ENCODE data around the gene MTA1. TPM values are rescaled to one million over a fixed set of nuclear protein-coding genes. Genes with fewer than 3 reads are reported as not detected.

MTA1 gene
- total RNA-seq, 2 experiments from 2014 or later = 98.5 to 103 TPM

GRCh38 chr14:105471297-105471821 lies 51.7 kb downstream of the MTA1 start:
- Mint-ChIP-seq H3K4me3 (no peak overlapping the region), H3K4me1 (peaks cover 7% of the 10 kb centered on the region), H3K9me3 (no peaks in the 10 kb centered on the region), H3K27me3 (peaks cover 12% of the 10 kb centered on the region), H3K36me3 (ENCODE audit: low read depth) (no peaks in the 10 kb centered on the region), H3K27ac (no peak overlapping the region)
- DNase-seq = no peak
- CTCF ChIA-PET = interaction anchor here (1.2 to 2.7 kb wide), 3 partner anchors 9 to 18 kb away, joined by 4 to 12 read pairs (median 7); no protein-coding TSS in a partner anchor
- POLR2A ChIA-PET = interaction anchor here (0.7 to 4.1 kb wide), 3 partner anchors 10 to 20 kb away, joined by 3 to 15 read pairs (median 7); no protein-coding TSS in a partner anchor

- Mint-ChIP-seq H3K27me3 (peaks cover 16% of the 10 kb centered on the region), H3K36me3 (ENCODE audit: low read depth) (no peaks in the 10 kb centered on the region), H3K4me3 (no peak overlapping the region), H3K9me3 (no peaks in the 10 kb centered on the region), H3K27ac (no peak overlapping the region), H3K4me1 (peaks cover 7% of the 10 kb centered on the region)
- ChIA-PET CTCF (interaction anchor here (1.2 to 2.7 kb wide), 3 partner anchors 9 to 18 kb away, joined by 4 to 12 read pairs (median 7); no protein-coding TSS in a partner anchor), POLR2A (interaction anchor here (1.6 to 4.1 kb wide), 2 partner anchors 10 to 20 kb away, joined by 7 to 15 read pairs; no protein-coding TSS in a partner anchor)
- no peak for DNase-seq
These were observed 52.3 kb downstream of the MTA1 start for GRCh38 chr14:105471823-105472485.

GRCh38 chr14:105472486-105472991 lies 52.9 kb downstream of the MTA1 start:
- POLR2A ChIA-PET = interaction anchor here (1.6 to 4.1 kb wide), 2 partner anchors 9 to 19 kb away, joined by 7 to 15 read pairs; no protein-coding TSS in a partner anchor
- no peak for DNase-seq
- Mint-ChIP-seq H3K27ac (no peak overlapping the region), H3K4me1 (peaks cover 11% of the 10 kb centered on the region), H3K27me3 (peaks cover 22% of the 10 kb centered on the region), H3K4me3 (no peak overlapping the region), H3K36me3 (ENCODE audit: low read depth) (peaks cover 5% of the 10 kb centered on the region), H3K9me3 (no peaks in the 10 kb centered on the region)
- CTCF ChIA-PET = interaction anchor here (1.2 to 2.7 kb wide), 3 partner anchors 8 to 17 kb away, joined by 4 to 12 read pairs (median 7); no protein-coding TSS in a partner anchor

- ChIA-PET POLR2A (interaction anchor here (1.5 to 4.1 kb wide), 3 partner anchors 9 to 19 kb away, joined by 7 to 15 read pairs (median 7); no protein-coding TSS in a partner anchor), CTCF (interaction anchor here (1.6 kb wide), 1 partner anchor 17 kb away, joined by 5 read pairs; no protein-coding TSS in a partner anchor)
- peak overlapping the region; percentile 27 for H3K4me3 Mint-ChIP-seq
- peaks cover 22% of the 10 kb centered on the region for H3K27me3 Mint-ChIP-seq
- peaks cover 5% of the 10 kb centered on the region for H3K36me3 Mint-ChIP-seq (ENCODE audit: low read depth)
- DNase-seq = no peak
- H3K9me3 Mint-ChIP-seq = no peaks in the 10 kb centered on the region
- no peak overlapping the region for H3K27ac Mint-ChIP-seq
- H3K4me1 Mint-ChIP-seq = peaks cover 11% of the 10 kb centered on the region
These were observed 53.5 kb downstream of the MTA1 start for GRCh38 chr14:105473033-105473676.

GRCh38 chr14:105473677-105474482 lies 54.3 kb downstream of the MTA1 start:
- CTCF ChIA-PET = interaction anchor here (1.6 kb wide), 1 partner anchor 16 kb away, joined by 5 read pairs; no protein-coding TSS in a partner anchor
- no peaks in the 10 kb centered on the region for H3K9me3 Mint-ChIP-seq
- no peak overlapping the region for H3K27ac Mint-ChIP-seq
- POLR2A ChIA-PET = interaction anchor here (1.5 to 4.1 kb wide), 2 partner anchors 8 to 16 kb away, joined by 7 to 15 read pairs; no protein-coding TSS in a partner anchor
- peak; percentile 84 for DNase-seq
- H3K27me3 Mint-ChIP-seq = peaks cover 22% of the 10 kb centered on the region
- H3K4me3 Mint-ChIP-seq = peak overlapping the region; percentile 71
- peaks cover 5% of the 10 kb centered on the region for H3K36me3 Mint-ChIP-seq (ENCODE audit: low read depth)
- H3K4me1 Mint-ChIP-seq = peaks cover 11% of the 10 kb centered on the region

- DNase-seq = peak; percentile 44
- ChIA-PET POLR2A (interaction anchor here (1.5 kb wide), 1 partner anchor 15 kb away, joined by 7 read pairs; no protein-coding TSS in a partner anchor), CTCF (interaction anchor here (1.6 kb wide), 1 partner anchor 15 kb away, joined by 5 read pairs; no protein-coding TSS in a partner anchor)
- H3K9me3 Mint-ChIP-seq = no peaks in the 10 kb centered on the region
- H3K27me3 Mint-ChIP-seq = peaks cover 27% of the 10 kb centered on the region
- H3K4me3 Mint-ChIP-seq = peak within 1 kb of the TSS; percentile 71
- peaks cover 11% of the 10 kb centered on the region for H3K4me1 Mint-ChIP-seq
- peaks cover 5% of the 10 kb centered on the region for H3K36me3 Mint-ChIP-seq (ENCODE audit: low read depth)
- no peak within 1 kb of the TSS for H3K27ac Mint-ChIP-seq
These were observed 55.0 kb downstream of the MTA1 start, which contains the start of gene CRIP2 for GRCh38 chr14:105474483-105475268. Gene CRIP2, plus strand, starts transcription at chr14:105474821. Its CDS starts 42 bp downstream, at chr14:105474863.

GRCh38 chr14:105475269-105476096 lies 55.9 kb downstream of the MTA1 start:
- H3K9me3 Mint-ChIP-seq = no peaks in the 10 kb centered on the region
- no peak for DNase-seq
- CTCF ChIA-PET = no interaction called here
- peaks cover 5% of the 10 kb centered on the region for H3K36me3 Mint-ChIP-seq (ENCODE audit: low read depth)
- H3K4me1 Mint-ChIP-seq = peaks cover 16% of the 10 kb centered on the region
- peaks cover 32% of the 10 kb centered on the region for H3K27me3 Mint-ChIP-seq
- peak overlapping the region; percentile 27 for H3K4me3 Mint-ChIP-seq
- no peak overlapping the region for H3K27ac Mint-ChIP-seq
- POLR2A ChIA-PET = interaction anchor here (3.8 kb wide), 1 partner anchor 15 kb away, joined by 19 read pairs; the partner anchor contains the start of gene TEDC1

- CTCF ChIA-PET = interaction anchor here (1.1 kb wide), 1 partner anchor 52 kb away, joined by 3 read pairs; no protein-coding TSS in a partner anchor
- H3K4me3 Mint-ChIP-seq = peak overlapping the region; percentile 27
- DNase-seq = no peak
- POLR2A ChIA-PET = interaction anchor here (1.3 to 3.8 kb wide), 2 partner anchors 14 to 77 kb away, joined by 4 to 19 read pairs; partner anchors contain the start of gene TEDC1
- peaks cover 5% of the 10 kb centered on the region for H3K36me3 Mint-ChIP-seq (ENCODE audit: low read depth)
- H3K27me3 Mint-ChIP-seq = peaks cover 34% of the 10 kb centered on the region
- no peak overlapping the region for H3K27ac Mint-ChIP-seq
- peaks cover 24% of the 10 kb centered on the region for H3K4me1 Mint-ChIP-seq
- H3K9me3 Mint-ChIP-seq = no peaks in the 10 kb centered on the region
These were observed 56.6 kb downstream of the MTA1 start for GRCh38 chr14:105476097-105476830.

- peaks cover 34% of the 10 kb centered on the region for H3K27me3 Mint-ChIP-seq
- peaks cover 5% of the 10 kb centered on the region for H3K36me3 Mint-ChIP-seq (ENCODE audit: low read depth)
- H3K4me3 Mint-ChIP-seq = no peak overlapping the region
- DNase-seq = no peak
- H3K4me1 Mint-ChIP-seq = peaks cover 30% of the 10 kb centered on the region
- ChIA-PET CTCF (interaction anchor here (1.1 kb wide), 1 partner anchor 51 kb away, joined by 3 read pairs; no protein-coding TSS in a partner anchor), POLR2A (interaction anchor here (1.3 to 3.8 kb wide), 2 partner anchors 14 to 78 kb away, joined by 4 to 19 read pairs; partner anchors contain the start of gene TEDC1)
- H3K27ac Mint-ChIP-seq = no peak overlapping the region
- no peaks in the 10 kb centered on the region for H3K9me3 Mint-ChIP-seq
These were observed 57.4 kb downstream of the MTA1 start for GRCh38 chr14:105476831-105477659.

All from activated CD4-positive, alpha-beta memory T cell treated with anti-CD3 and anti-CD28 coated beads, Interleukin-2, amount 10 ng/mL, durations not matched to agents 7 days and 5 days (primary cell).